ENCODE measurements around the gene USP47.

The USP47 gene

GRCh38 chr11:11867720-11868119 is 25.9 kb downstream of the USP47 start:
- H3K27ac ChIP-seq: no peak overlapping the region
- no peak for TF ChIP-seq CTCF (conservative IDR thresholded peaks at IDR 0.05)

DNA sequence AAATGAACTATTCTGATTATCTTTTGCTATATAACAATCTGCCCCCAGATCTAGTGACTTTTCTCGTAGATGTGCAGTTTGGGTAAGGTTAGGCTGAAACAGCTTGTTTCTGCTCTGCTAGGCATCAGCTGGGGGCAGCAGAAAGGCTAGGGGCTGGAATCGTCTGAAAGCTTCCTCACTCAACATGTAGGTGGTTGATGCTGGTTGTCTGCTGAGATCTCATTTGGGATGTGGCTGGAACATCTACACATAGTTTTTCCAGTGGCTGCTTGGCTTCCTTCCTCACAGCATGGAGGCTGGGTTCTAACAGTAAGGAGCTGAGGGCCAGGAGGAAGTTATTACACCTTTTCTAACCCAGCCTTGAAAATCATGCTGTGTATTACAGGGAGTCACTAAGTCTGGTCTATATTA is 30.2 kb downstream of the USP47 start:
- H3K27ac ChIP-seq: no peak overlapping the region

DNA sequence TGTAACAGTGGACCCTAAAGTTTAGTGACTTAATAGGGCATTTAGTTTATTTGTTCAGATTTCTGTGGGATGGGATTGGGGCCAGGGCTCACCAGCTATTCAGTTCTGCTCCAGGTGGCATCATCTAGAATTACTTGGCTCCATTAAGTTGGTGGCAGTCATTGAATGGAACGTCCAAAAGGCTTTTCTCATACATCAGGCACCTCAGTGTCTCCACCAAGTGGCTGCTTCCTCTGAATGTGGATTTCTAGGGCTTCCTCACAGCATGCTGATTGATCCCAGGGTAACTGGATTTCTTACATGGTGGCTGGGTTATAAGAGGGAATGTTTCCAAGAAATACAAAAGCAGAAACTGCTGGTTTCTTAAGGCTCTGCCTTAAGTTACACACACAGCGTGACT is 34.7 kb downstream of the USP47 start:
- H3K27ac ChIP-seq: no peak overlapping the region
- TF ChIP-seq CTCF (conservative IDR thresholded peaks at IDR 0.05): no peak

More for the DNA sequence above, 30.2 kb downstream of the USP47 start:
- TF ChIP-seq CTCF (conservative IDR thresholded peaks at IDR 0.05): no peak

DNA sequence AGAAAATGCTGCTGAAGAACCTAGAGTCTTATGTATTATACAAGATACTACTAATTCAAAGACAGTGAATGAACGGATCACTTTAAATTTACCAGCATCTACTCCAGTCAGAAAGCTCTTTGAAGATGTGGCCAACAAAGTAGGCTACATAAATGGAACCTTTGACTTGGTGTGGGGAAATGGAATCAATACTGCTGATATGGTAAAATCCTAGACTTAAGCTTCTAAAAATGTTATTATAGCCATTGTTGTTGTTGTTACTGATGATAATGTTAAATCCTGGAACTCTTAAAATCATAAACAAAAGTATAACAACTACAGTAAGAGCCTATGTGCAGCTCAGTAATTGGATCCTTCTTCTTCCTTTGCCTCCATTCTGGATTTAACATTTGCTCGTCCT is 38.4 kb downstream of the USP47 start:
- TF ChIP-seq CTCF (conservative IDR thresholded peaks at IDR 0.05): no peak
- no peak overlapping the region for H3K27ac ChIP-seq

GRCh38 chr11:11882539-11882938 is 40.8 kb downstream of the USP47 start:
- peak overlapping the region; percentile 27 for H3K27ac ChIP-seq
- TF ChIP-seq CTCF (conservative IDR thresholded peaks at IDR 0.05): no peak

DNA sequence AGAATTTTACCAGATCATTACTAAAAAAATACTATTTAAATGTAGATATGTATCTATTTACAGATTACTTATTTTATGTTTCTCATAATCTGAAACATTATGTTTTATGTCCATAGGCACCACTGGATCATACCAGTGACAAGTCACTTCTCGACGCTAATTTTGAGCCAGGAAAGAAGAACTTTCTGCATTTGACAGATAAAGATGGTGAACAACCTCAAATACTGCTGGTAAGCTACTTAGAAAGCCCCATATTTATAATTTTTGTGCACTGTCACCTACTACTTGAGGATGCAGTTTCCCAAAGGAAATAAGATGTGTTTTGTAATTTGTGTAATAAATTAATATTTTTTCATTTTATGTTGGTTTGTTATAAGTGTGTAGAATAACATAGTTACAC is 42.6 kb downstream of the USP47 start:
- no peak overlapping the region for H3K27ac ChIP-seq
- TF ChIP-seq CTCF (conservative IDR thresholded peaks at IDR 0.05): no peak

DNA sequence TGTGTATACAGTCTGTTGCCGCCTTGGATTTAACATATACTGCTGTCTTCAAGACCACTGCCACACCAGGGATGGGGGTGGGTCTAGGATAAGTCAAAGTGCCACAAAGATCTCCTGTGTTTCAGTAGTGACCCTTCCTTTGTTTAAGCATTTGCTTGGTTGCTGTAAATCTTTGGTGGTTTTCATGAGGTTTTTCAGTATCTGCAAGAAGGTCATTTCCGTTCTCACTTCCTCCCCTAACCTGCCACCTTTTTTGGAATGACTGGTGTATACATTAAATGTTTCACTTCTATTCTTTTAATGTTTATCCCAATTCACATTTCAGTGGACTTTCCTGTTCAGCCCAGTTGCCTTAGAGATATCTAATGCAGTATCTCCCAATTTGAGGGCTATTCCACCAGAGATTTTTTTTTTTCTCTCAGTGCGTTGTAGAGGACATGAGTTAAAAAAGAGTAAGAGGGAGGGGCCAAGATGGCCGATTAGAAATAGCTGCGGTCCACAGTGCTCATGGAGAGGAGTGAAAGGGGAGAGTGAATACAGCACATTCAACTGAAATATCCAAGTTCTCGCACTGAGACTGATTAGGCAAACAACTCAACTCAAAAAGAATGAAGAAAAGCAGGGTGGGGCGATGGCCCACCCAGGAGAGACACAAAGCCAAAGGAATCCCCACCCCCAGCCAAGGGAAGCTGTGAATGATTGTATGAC is 43.2 kb downstream of the USP47 start:
- H3K27ac ChIP-seq: no peak overlapping the region
- TF ChIP-seq CTCF (conservative IDR thresholded peaks at IDR 0.05): no peak
